ENCODE data around the gene DLX6. TPM values are rescaled to one million over a fixed set of nuclear protein-coding genes. Genes with fewer than 3 reads are reported as not detected.

DLX6 gene
- total RNA-seq, 2 experiments from 2014 or later, result not detected

GRCh38 chr7:96976106-96976505 lies 29.2 kb upstream of the DLX6 start:
- H3K4me2 ChIP-seq (ENCODE audit: low read length), result no peak overlapping the region
- CTCF ChIA-PET (ENCODE audit: unreplicated experiment), result no interaction called here
- H4K20me1 ChIP-seq (ENCODE audit: insufficient read depth, low read length), result no peaks in the 10 kb centered on the region
- H3K9me2 ChIP-seq (ENCODE audit: insufficient read depth, low read length), result no peaks in the 10 kb centered on the region
- H2AFZ ChIP-seq (ENCODE audit: low read length), result no peak overlapping the region
- no peaks in the 10 kb centered on the region for H3K79me2 ChIP-seq (ENCODE audit: insufficient read depth, low read depth, low read length)
- intact Hi-C loops (cut with micrococcal nuclease; ENCODE audit: unreplicated experiment), result no loop called here
- POLR2A ChIA-PET, result no interaction called here
- H3K4me1 ChIP-seq (ENCODE audit: insufficient read depth, low read length, poor library complexity, severe bottlenecking), result no peaks in the 10 kb centered on the region
- no peak for DNase-seq (ENCODE audit: low spot score)
- no peaks in the 10 kb centered on the region for H3K9me3 ChIP-seq (ENCODE audit: low read length)
- TF ChIP-seq EZH2phosphoT487 (IDR thresholded peaks at IDR 0.05; ENCODE audit: borderline replicate concordance, low read depth, low read length) (no peak), CTCF (conservative IDR thresholded peaks at IDR 0.05; ENCODE audit: low read length) (no peak)
- no peak overlapping the region for H3K4me3 ChIP-seq (ENCODE audit: low read depth, low read length, poor library complexity, severe bottlenecking)
- BruUV-seq (replicated peaks), result no TSS peak
- no peak overlapping the region for H3K27ac ChIP-seq (ENCODE audit: low read depth, low read length, poor library complexity, severe bottlenecking)
- no peaks in the 10 kb centered on the region for H3K36me3 ChIP-seq (ENCODE audit: insufficient read depth, low read length)

GRCh38 chr7:96977445-96977844 lies 27.9 kb upstream of the DLX6 start:
- Histone ChIP-seq H3K36me3 (ENCODE audit: insufficient read depth, low read length) (no peaks in the 10 kb centered on the region), H3K9me2 (ENCODE audit: insufficient read depth, low read length) (no peaks in the 10 kb centered on the region), H3K4me2 (ENCODE audit: low read length) (no peak overlapping the region), H3K27ac (ENCODE audit: low read depth, low read length, poor library complexity, severe bottlenecking) (no peak overlapping the region), H3K79me2 (ENCODE audit: insufficient read depth, low read depth, low read length) (no peaks in the 10 kb centered on the region), H4K20me1 (ENCODE audit: insufficient read depth, low read length) (no peaks in the 10 kb centered on the region), H3K4me3 (ENCODE audit: low read depth, low read length, poor library complexity, severe bottlenecking) (no peak overlapping the region), H3K9me3 (ENCODE audit: low read length) (no peaks in the 10 kb centered on the region), H2AFZ (ENCODE audit: low read length) (no peak overlapping the region), H3K4me1 (ENCODE audit: insufficient read depth, low read length, poor library complexity, severe bottlenecking) (no peaks in the 10 kb centered on the region)
- TF ChIP-seq CTCF (conservative IDR thresholded peaks at IDR 0.05; ENCODE audit: low read length) (no peak), EZH2phosphoT487 (IDR thresholded peaks at IDR 0.05; ENCODE audit: borderline replicate concordance, low read depth, low read length) (no peak)
- no peak for DNase-seq (ENCODE audit: low spot score)
- intact Hi-C loops (cut with micrococcal nuclease; ENCODE audit: unreplicated experiment), result no loop called here
- BruUV-seq (replicated peaks), result no TSS peak
- ChIA-PET CTCF (ENCODE audit: unreplicated experiment) (no interaction called here), POLR2A (interaction anchor here (0.8 kb wide), 1 partner anchor 9 kb away, joined by 3 read pairs; no protein-coding TSS in a partner anchor)

- CTCF ChIA-PET (ENCODE audit: unreplicated experiment), result no interaction called here
- no TSS peak for BruUV-seq (replicated peaks)
- H3K9me2 ChIP-seq (ENCODE audit: insufficient read depth, low read length), result no peaks in the 10 kb centered on the region
Measured at GRCh38 chr7:96979551-96980276, 25.6 kb upstream of the DLX6 start.

More at GRCh38 chr7:96979551-96980276, 25.6 kb upstream of the DLX6 start:
- intact Hi-C loops (cut with micrococcal nuclease; ENCODE audit: unreplicated experiment), result no loop called here
- Histone ChIP-seq H2AFZ (ENCODE audit: low read length) (no peak overlapping the region), H3K4me3 (ENCODE audit: low read depth, low read length, poor library complexity, severe bottlenecking) (no peak overlapping the region), H4K20me1 (ENCODE audit: insufficient read depth, low read length) (no peaks in the 10 kb centered on the region), H3K79me2 (ENCODE audit: insufficient read depth, low read depth, low read length) (no peaks in the 10 kb centered on the region), H3K36me3 (ENCODE audit: insufficient read depth, low read length) (no peaks in the 10 kb centered on the region), H3K4me1 (ENCODE audit: insufficient read depth, low read length, poor library complexity, severe bottlenecking) (no peaks in the 10 kb centered on the region), H3K4me2 (ENCODE audit: low read length) (no peak overlapping the region), H3K27ac (ENCODE audit: low read depth, low read length, poor library complexity, severe bottlenecking) (no peak overlapping the region), H3K9me3 (ENCODE audit: low read length) (no peaks in the 10 kb centered on the region)
- no peak for DNase-seq (ENCODE audit: low spot score)
- POLR2A ChIA-PET, result no interaction called here
- no peak for TF ChIP-seq CTCF (conservative IDR thresholded peaks at IDR 0.05; ENCODE audit: low read length)
- TF ChIP-seq EZH2phosphoT487 (IDR thresholded peaks at IDR 0.05; ENCODE audit: borderline replicate concordance, low read depth, low read length), result no peak
